H9 (cell line): Measurements from ENCODE around the gene GOT2. TPM values are rescaled to one million over a fixed set of nuclear protein-coding genes. Genes with fewer than 3 reads are reported as not detected.

Experiments
- DNase-seq: peaks from one replicate; pipeline ENCODE4 v3.0.0-alpha.2; 2017
- H2AFZ ChIP-seq: one replicate; pipeline ENCODE4 v1.6.1; 2013; ENCODE audit warnings: mild to moderate bottlenecking, low read length, control low read depth, moderate library complexity
- H2AK5ac ChIP-seq: 2 replicates; pipeline ENCODE4 v1.6.1; 2013; ENCODE audit warnings: low read length, control low read depth, mixed read lengths; ENCODE audit not compliant: insufficient read length
- H2BK120ac ChIP-seq: one replicate; pipeline ENCODE4 v1.6.1; 2013; ENCODE audit warnings: low read depth, mild to moderate bottlenecking, low read length, control low read depth, inconsistent platforms; ENCODE audit not compliant: poor library complexity, severe bottlenecking
- H2BK12ac ChIP-seq: 2 replicates; pipeline ENCODE4 v1.6.1; 2013; ENCODE audit warnings: low read length, control low read depth, mixed read lengths, low read depth; ENCODE audit not compliant: insufficient read length
- H2BK15ac ChIP-seq: 2 replicates; pipeline ENCODE4 v1.6.1; 2013; ENCODE audit warnings: low read depth, low read length, control low read depth
- H2BK20ac ChIP-seq: one replicate; pipeline ENCODE4 v1.6.1; 2013; ENCODE audit warnings: low read depth, mild to moderate bottlenecking, low read length, control low read depth, inconsistent platforms; ENCODE audit not compliant: poor library complexity, severe bottlenecking
- H2BK5ac ChIP-seq: 2 replicates; pipeline ENCODE4 v1.6.1; 2013; ENCODE audit warnings: low read length, control low read depth, mixed read lengths; ENCODE audit not compliant: insufficient read length
- H3K14ac ChIP-seq: 2 replicates; pipeline ENCODE4 v1.6.1; 2013; ENCODE audit warnings: low read length, control low read depth; ENCODE audit not compliant: insufficient read depth
- H3K18ac ChIP-seq: 2 replicates; pipeline ENCODE4 v1.6.1; 2013; ENCODE audit warnings: low read depth, mild to moderate bottlenecking, mixed read lengths, low read length, control low read depth; ENCODE audit not compliant: insufficient read length
- H3K23ac ChIP-seq: 2 replicates; pipeline ENCODE4 v1.6.1; 2013; ENCODE audit warnings: low read length, control low read depth, mixed read lengths, low read depth; ENCODE audit not compliant: insufficient read length
- H3K23me2 ChIP-seq: 2 replicates; pipeline ENCODE4 v1.6.1; 2013; ENCODE audit warnings: low read depth, mild to moderate bottlenecking, mixed read lengths, low read length, control low read depth; ENCODE audit not compliant: insufficient read length, poor library complexity, severe bottlenecking
- H3K27ac ChIP-seq: 2 replicates; pipeline ENCODE4 v1.5.1; 2013; ENCODE audit warnings: low read length, control low read depth, mixed read lengths, low read depth; ENCODE audit not compliant: insufficient read length
- H3K27me3 ChIP-seq: 2 replicates; pipeline ENCODE4 v1.6.1; 2013; ENCODE audit warnings: low read length, control low read depth, inconsistent platforms; ENCODE audit not compliant: insufficient read depth
- H3K4ac ChIP-seq: 2 replicates; pipeline ENCODE4 v1.6.1; 2013; ENCODE audit warnings: low read depth, mild to moderate bottlenecking, control low read depth, inconsistent platforms, low read length, moderate library complexity
- H3K4me1 ChIP-seq: 2 replicates; pipeline ENCODE4 v1.6.1; 2013; ENCODE audit warnings: low read length, control low read depth, inconsistent platforms; ENCODE audit not compliant: insufficient read depth
- H3K4me2 ChIP-seq: 2 replicates; pipeline ENCODE4 v1.6.1; 2013; ENCODE audit warnings: low read length, control low read depth, mixed read lengths; ENCODE audit not compliant: insufficient read length, insufficient read depth
- H3K56ac ChIP-seq: 2 replicates; pipeline ENCODE4 v1.6.1; 2013; ENCODE audit warnings: low read depth, mild to moderate bottlenecking, mixed read lengths, low read length, control low read depth; ENCODE audit not compliant: insufficient read length
- H3K79me1 ChIP-seq: 2 replicates; pipeline ENCODE4 v1.6.1; 2013; ENCODE audit warnings: low read depth, mild to moderate bottlenecking, moderate library complexity, low read length, control low read depth, inconsistent platforms; ENCODE audit not compliant: insufficient read depth, poor library complexity, severe bottlenecking
- H3K79me2 ChIP-seq: 2 replicates; pipeline ENCODE4 v1.6.1; 2013; ENCODE audit warnings: low read length, control low read depth, inconsistent platforms; ENCODE audit not compliant: insufficient read depth
- H3K9ac ChIP-seq: 2 replicates; pipeline ENCODE4 v1.6.1; 2013; ENCODE audit warnings: low read length, control low read depth, mixed read lengths; ENCODE audit not compliant: insufficient read length; ENCODE audit errors: extremely low read depth
- H3K9me3 ChIP-seq: one replicate; pipeline ENCODE4 v1.6.1; 2013; ENCODE audit warnings: low read depth, low read length, inconsistent platforms; ENCODE audit not compliant: control insufficient read depth
- H3T11ph ChIP-seq: one replicate; pipeline ENCODE4 v1.6.1; 2013; ENCODE audit warnings: mild to moderate bottlenecking, low read length, control low read depth, inconsistent platforms
- H4K20me1 ChIP-seq: one replicate; pipeline ENCODE4 v1.6.1; 2013; ENCODE audit not compliant: control insufficient read depth, insufficient read length, insufficient read depth
- H4K5ac ChIP-seq: 2 replicates; pipeline ENCODE4 v1.6.1; 2013; ENCODE audit warnings: low read depth, mild to moderate bottlenecking, mixed read lengths, low read length, control low read depth; ENCODE audit not compliant: insufficient read length
- H4K8ac ChIP-seq: replicated peaks from 2 replicates; pipeline ENCODE4 v1.6.1; 2013; ENCODE audit warnings: low read length, control low read depth, mixed read lengths, low read depth; ENCODE audit not compliant: insufficient read length
- H4K91ac ChIP-seq: 2 replicates; pipeline ENCODE4 v1.6.1; 2013; ENCODE audit warnings: low read depth, mild to moderate bottlenecking, moderate library complexity, mixed read lengths, low read length, control low read depth; ENCODE audit not compliant: insufficient read length
- H3K27ac Mint-ChIP-seq, 3 experiments: 2 replicates in 2 of 3; 3 replicates in 1 of 3; pipeline ENCODE4 v1.8.0; 2020 to 2021; ENCODE audit warnings: mixed read lengths in 3 of 3, mild to moderate bottlenecking in 1 of 3, moderate library complexity in 1 of 3
- H3K27me3 Mint-ChIP-seq: 2 replicates; pipeline ENCODE4 v1.8.0; 2021; ENCODE audit warnings: low read depth, mild to moderate bottlenecking, moderate library complexity, mixed read lengths
- H3K36me3 Mint-ChIP-seq, 3 experiments: 2 replicates in 2 of 3; 3 replicates in 1 of 3; pipeline ENCODE4 v1.8.0; 2020 to 2021; ENCODE audit warnings: low read depth in 3 of 3, mixed read lengths in 3 of 3; ENCODE audit not compliant: insufficient read depth in 1 of 3
- H3K4me1 Mint-ChIP-seq, 2 experiments: 2 replicates each; pipeline ENCODE4 v1.8.0; 2020; ENCODE audit warnings: mixed read lengths in 2 of 2
- H3K4me3 Mint-ChIP-seq, 2 experiments: 2 replicates in 1 of 2; 3 replicates in 1 of 2; pipeline ENCODE4 v1.8.0; 2020 to 2021; ENCODE audit warnings: mild to moderate bottlenecking in 2 of 2, mixed read lengths in 2 of 2, moderate library complexity in 1 of 2
- H3K9me3 Mint-ChIP-seq, 2 experiments: 2 replicates in 1 of 2; 3 replicates in 1 of 2; pipeline ENCODE4 v1.8.0; 2020; ENCODE audit warnings: mild to moderate bottlenecking in 2 of 2, mixed read lengths in 2 of 2, moderate library complexity in 1 of 2
- CTCF ChIP-seq: fragments of 200-600 bp; sonication (generic); conservative IDR thresholded peaks from 3 replicates; pipeline ENCODE4 v1.8.0; 2021; ENCODE audit warnings: antibody characterized with exemption, mild to moderate bottlenecking
- WGBS: extraction: QIAGEN DNeasy Blood & Tissue Kit; methylation state at CpG from one replicate; pipeline ENCODE4 v1.1.7; 2013; ENCODE audit warnings: missing lambda C conversion rate, low lambda C conversion rate, mixed read lengths; ENCODE audit not compliant: insufficient read length; ENCODE audit errors: extremely low coverage; 5-methylcytosine and 5-hydroxymethylcytosine counted together
- total RNA-seq: library from RNA; stranded (reverse); gene quantifications from 2 replicates; pipeline ENCODE4 v1.2.1, GENCODE V29; 2021

Gene GOT2
- total RNA-seq, 1 experiment from 2014 or later, result 148 TPM

GRCh38 chr16:58744497-58744896, 10.4 kb upstream of the GOT2 start:
- no peak overlapping the region for H3K56ac ChIP-seq
- H3K9me3 Mint-ChIP-seq, result peaks cover 0 to 3% of the 10 kb centered on the region in 2 experiments; a peak in 2 of 5 replicates
- H2BK20ac ChIP-seq, result no peak overlapping the region
- no peak overlapping the region for H3T11ph ChIP-seq
- H3K4ac ChIP-seq, result no peak overlapping the region
- no peak overlapping the region for H3K14ac ChIP-seq
- H3K27me3 ChIP-seq, result no peaks in the 10 kb centered on the region
- H3K23ac ChIP-seq, result no peak overlapping the region
- H2BK12ac ChIP-seq, result no peak overlapping the region
- no peaks in the 10 kb centered on the region for H3K79me1 ChIP-seq
- H3K4me1 Mint-ChIP-seq, result no peaks in the 10 kb centered on the region
- 0 out of 7 replicates have a peak, but pooled peaks cover 0 to 2% (median 0%) of the 10 kb centered on the region in 3 experiments for H3K36me3 Mint-ChIP-seq
- TF ChIP-seq CTCF, result no peak
- H3K4me3 Mint-ChIP-seq, result no peak overlapping the region
- H2BK120ac ChIP-seq, result no peak overlapping the region
- no peak overlapping the region for H2AK5ac ChIP-seq
- no peak overlapping the region for H2BK15ac ChIP-seq
- no CpG with 5 or more reads among the region's 7 CpGs for WGBS
- no peaks in the 10 kb centered on the region for H3K79me2 ChIP-seq
- no peaks in the 10 kb centered on the region for H3K23me2 ChIP-seq
- no peak overlapping the region for H4K91ac ChIP-seq
- no peak overlapping the region for H2AFZ ChIP-seq
- H3K27me3 Mint-ChIP-seq, result no peaks in the 10 kb centered on the region
- H3K27ac ChIP-seq, result no peak overlapping the region
- no peaks in the 10 kb centered on the region for H4K20me1 ChIP-seq
- H2BK5ac ChIP-seq, result no peak overlapping the region
- H3K9ac ChIP-seq, result no peak overlapping the region
- H3K4me1 ChIP-seq, result no peaks in the 10 kb centered on the region
- H3K4me2 ChIP-seq, result no peak overlapping the region
- H4K8ac ChIP-seq, result no peak overlapping the region
- H4K5ac ChIP-seq, result no peak overlapping the region
- no peak overlapping the region for H3K27ac Mint-ChIP-seq
- H3K18ac ChIP-seq, result no peak overlapping the region
- H3K9me3 ChIP-seq, result no peaks in the 10 kb centered on the region
- DNase-seq, result no peak
